Activated CD8-positive, alpha-beta T cell treated with anti-CD3 and anti-CD28 coated beads for 36 hours (primary cell): ENCODE data around the gene DLG5. TPM values are rescaled to one million over a fixed set of nuclear protein-coding genes. Genes with fewer than 3 reads are reported as not detected.

Experiments used
- ATAC-seq: fragments of 200-7000 bp; cut with Tn5 transposase; one replicate; pipeline ENCODE4 v1.10.0; 2021; ENCODE audit warnings: mild to moderate bottlenecking, moderate library complexity
- CTCF ChIA-PET: fragments of 350-600 bp; sonication (Branson Sonifier 250); formaldehyde crosslinking; loops from one replicate; lab custom pipeline; 2021; ENCODE audit warnings: antibody characterized with exemption; lab: Charles Lee
- POLR2A ChIA-PET: fragments of 350-600 bp; sonication (Branson Sonifier 250); formaldehyde crosslinking; loops from one replicate; lab custom pipeline; 2021; ENCODE audit warnings: antibody characterized with exemption; lab: Charles Lee
- DNase-seq: peaks from one replicate; pipeline ENCODE4 v3.0.0-alpha.2; 2020
- H3K27ac Mint-ChIP-seq: one replicate; pipeline ENCODE4 v1.8.0; 2021; ENCODE audit warnings: mild to moderate bottlenecking, mixed read lengths
- H3K27me3 Mint-ChIP-seq: one replicate; pipeline ENCODE4 v1.8.0; 2021; ENCODE audit warnings: mixed read lengths
- H3K36me3 Mint-ChIP-seq: one replicate; pipeline ENCODE4 v1.8.0; 2021; ENCODE audit warnings: low read depth, mixed read lengths
- H3K4me1 Mint-ChIP-seq: one replicate; pipeline ENCODE4 v1.8.0; 2021; ENCODE audit warnings: low read depth, mixed read lengths
- H3K4me3 Mint-ChIP-seq: one replicate; pipeline ENCODE4 v1.8.0; 2021; ENCODE audit warnings: mild to moderate bottlenecking, moderate library complexity, mixed read lengths
- H3K9me3 Mint-ChIP-seq: one replicate; pipeline ENCODE4 v1.8.0; 2021; ENCODE audit warnings: mixed read lengths
- intact Hi-C: fragments of 100-400 bp; cut with micrococcal nuclease; formaldehyde crosslinking; loops from one replicate; pipeline ENCODE4 v1.10.0; 2022
- total RNA-seq, 2 experiments: library from RNA; stranded (reverse); gene quantifications; one replicate each; pipeline ENCODE4 v1.2.3, GENCODE V29; 2021
- TF ChIP-seq, protein P1 (sequence below): fragments of 200-600 bp; IDR thresholded peaks from one replicate; pipeline ENCODE4 v1.8.0; 2022; ENCODE audit warnings: antibody characterized with exemption, mild to moderate bottlenecking

DLG5 gene
- total RNA-seq, 2 experiments from 2014 or later, result 2.7 to 4.8 TPM

DNA sequence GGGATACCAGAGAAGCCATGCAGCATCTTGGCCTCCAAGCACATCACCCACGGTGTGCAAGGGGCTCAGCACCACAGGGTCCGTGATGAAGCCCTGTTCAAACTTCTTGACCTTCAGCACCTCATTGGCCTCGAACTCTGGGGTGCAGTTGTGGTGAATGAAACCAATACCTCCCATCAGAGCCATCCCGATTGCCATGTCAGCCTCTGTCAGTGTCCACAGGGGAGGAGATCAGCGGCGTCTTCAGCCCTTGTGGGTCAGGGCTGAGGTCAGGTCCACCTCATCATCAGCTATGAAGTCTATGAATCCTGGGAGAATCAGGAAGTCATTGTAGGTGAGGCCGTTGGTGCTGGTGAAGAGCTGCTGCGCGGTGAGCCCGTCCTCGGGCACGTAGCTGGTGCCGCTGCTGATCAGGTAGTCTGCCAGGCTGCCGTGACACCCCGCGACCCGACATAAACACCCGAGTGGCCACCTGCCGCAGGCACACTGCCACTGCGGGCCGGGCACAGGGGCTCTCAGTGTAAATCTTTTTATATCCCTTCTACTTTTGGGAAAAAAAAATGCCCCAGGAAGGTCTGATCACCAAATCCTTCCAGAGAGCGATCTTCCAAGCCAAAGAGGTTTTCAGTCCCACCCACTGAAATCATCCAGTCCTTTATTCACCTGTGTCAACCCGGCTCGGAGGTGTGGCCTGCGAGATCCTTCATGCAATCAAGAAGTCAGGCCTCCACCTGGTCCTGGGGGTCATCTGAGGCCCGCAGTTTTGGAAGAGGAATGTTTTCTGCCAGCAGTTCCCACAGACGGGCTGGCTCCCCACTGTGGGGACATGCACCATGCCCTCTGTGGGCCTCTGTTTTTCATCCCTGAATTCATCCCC lies 144.9 kb downstream of the DLG5 start:
- CTCF ChIA-PET, result no interaction called here
- Mint-ChIP-seq H3K9me3 (peaks cover 6% of the 10 kb centered on the region), H3K4me1 (no peaks in the 10 kb centered on the region), H3K36me3 (no peaks in the 10 kb centered on the region), H3K27ac (no peak overlapping the region), H3K27me3 (no peaks in the 10 kb centered on the region), H3K4me3 (no peak overlapping the region)
- DNase-seq (no peak), ATAC-seq (no peak)
- TF ChIP-seq, protein P1, sequence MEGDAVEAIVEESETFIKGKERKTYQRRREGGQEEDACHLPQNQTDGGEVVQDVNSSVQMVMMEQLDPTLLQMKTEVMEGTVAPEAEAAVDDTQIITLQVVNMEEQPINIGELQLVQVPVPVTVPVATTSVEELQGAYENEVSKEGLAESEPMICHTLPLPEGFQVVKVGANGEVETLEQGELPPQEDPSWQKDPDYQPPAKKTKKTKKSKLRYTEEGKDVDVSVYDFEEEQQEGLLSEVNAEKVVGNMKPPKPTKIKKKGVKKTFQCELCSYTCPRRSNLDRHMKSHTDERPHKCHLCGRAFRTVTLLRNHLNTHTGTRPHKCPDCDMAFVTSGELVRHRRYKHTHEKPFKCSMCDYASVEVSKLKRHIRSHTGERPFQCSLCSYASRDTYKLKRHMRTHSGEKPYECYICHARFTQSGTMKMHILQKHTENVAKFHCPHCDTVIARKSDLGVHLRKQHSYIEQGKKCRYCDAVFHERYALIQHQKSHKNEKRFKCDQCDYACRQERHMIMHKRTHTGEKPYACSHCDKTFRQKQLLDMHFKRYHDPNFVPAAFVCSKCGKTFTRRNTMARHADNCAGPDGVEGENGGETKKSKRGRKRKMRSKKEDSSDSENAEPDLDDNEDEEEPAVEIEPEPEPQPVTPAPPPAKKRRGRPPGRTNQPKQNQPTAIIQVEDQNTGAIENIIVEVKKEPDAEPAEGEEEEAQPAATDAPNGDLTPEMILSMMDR, result no peak
- intact Hi-C loops, result no loop called here
- POLR2A ChIA-PET, result no interaction called here

- intact Hi-C loops, result no loop called here
- no peak for DNase-seq
- ATAC-seq, result no peak
- Mint-ChIP-seq H3K4me3 (no peak overlapping the region), H3K36me3 (peaks cover 3% of the 10 kb centered on the region), H3K4me1 (no peaks in the 10 kb centered on the region), H3K27me3 (no peaks in the 10 kb centered on the region), H3K9me3 (peaks cover 13% of the 10 kb centered on the region), H3K27ac (no peak overlapping the region)
- ChIA-PET CTCF (no interaction called here), POLR2A (no interaction called here)
- TF ChIP-seq, protein P1, result no peak
Measured at GRCh38 chr10:77780180-77780579, 146.4 kb downstream of the DLG5 start.

- H3K4me1 Mint-ChIP-seq, result no peaks in the 10 kb centered on the region
- peaks cover 3% of the 10 kb centered on the region for H3K36me3 Mint-ChIP-seq
Measured at GRCh38 chr10:77776487-77776886, 150.1 kb downstream of the DLG5 start.

DNA sequence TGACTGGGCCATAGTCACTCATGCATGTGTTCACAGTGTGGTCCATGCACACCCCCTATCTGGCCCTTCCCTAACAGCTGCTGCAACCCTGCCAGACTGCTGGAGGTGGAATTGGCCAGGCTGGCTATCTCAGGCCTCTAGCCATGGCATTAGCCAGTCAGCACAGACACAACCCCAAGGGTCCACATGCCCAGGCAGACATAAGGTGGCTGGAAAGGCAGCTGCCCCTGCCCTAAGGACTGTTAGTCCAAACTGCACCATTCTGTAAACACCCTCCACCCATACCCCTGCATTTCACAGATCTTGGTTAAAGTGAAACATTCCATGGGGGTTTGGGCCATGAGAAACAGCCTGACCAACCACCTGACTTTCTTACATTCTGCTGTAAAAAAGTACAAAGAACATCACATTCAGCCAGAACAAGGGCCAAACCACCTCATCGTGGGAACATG lies 151.6 kb downstream of the DLG5 start:
- intact Hi-C loops, result no loop called here
- DNase-seq (no peak), ATAC-seq (no peak)
- TF ChIP-seq, protein P1, result no peak
- Mint-ChIP-seq H3K4me1 (no peaks in the 10 kb centered on the region), H3K4me3 (no peak overlapping the region), H3K9me3 (peaks cover 13% of the 10 kb centered on the region), H3K27ac (no peak overlapping the region), H3K36me3 (peaks cover 3% of the 10 kb centered on the region), H3K27me3 (no peaks in the 10 kb centered on the region)
- CTCF ChIA-PET, result no interaction called here
- POLR2A ChIA-PET, result no interaction called here

More at GRCh38 chr10:77776487-77776886, 150.1 kb downstream of the DLG5 start:
- Mint-ChIP-seq H3K9me3 (peaks cover 13% of the 10 kb centered on the region), H3K27ac (no peak overlapping the region), H3K27me3 (no peaks in the 10 kb centered on the region), H3K4me3 (no peak overlapping the region)
- no peak for DNase-seq
- ATAC-seq, result no peak
- CTCF ChIA-PET, result no interaction called here
- intact Hi-C loops, result no loop called here
- TF ChIP-seq, protein P1, result no peak
- POLR2A ChIA-PET, result no interaction called here
